Measurements from ENCODE around the gene USP10. TPM values are rescaled to one million over a fixed set of nuclear protein-coding genes. Genes with fewer than 3 reads are reported as not detected.

Gene USP10
- total RNA-seq, 2 donors from 2014 or later, result 148 to 149 TPM

DNA sequence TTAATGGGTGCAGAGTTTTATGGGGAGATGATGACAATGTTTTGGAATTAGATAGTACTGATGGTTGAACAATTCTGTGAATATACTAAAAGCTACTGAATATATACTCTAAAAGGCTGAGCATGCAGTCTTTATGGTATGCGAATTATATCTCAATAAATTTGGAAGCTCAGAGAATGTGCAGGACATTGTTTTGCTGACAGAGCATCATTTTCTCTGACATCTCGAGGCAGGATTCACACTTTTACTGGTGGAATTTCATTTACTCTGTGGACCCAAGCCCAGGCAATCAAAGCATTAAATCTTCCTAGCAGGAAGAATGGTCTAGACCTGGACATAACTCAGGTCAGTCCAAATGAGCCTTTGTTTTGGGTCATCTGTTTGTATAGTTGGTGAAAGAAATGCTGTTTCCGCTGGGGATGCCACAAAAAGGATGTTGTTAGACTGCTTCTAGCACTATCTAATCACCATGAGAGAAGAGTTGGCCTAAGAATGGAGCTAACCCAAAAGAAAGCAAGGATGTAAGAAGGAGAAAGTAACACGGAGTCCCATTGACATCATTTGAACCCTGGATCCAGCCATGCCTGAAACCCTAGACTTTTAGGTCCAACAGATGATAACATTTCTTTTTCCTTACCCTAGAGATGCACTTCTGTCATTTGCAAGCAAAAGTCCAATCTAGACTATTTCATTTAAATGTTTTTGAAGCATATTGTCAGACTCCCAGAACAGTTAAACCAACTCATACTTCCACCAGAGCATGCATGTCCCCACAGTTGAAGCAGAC, 18.8 kb upstream of the USP10 start:
- WGBS, 2 experiments (ENCODE audit: insufficient coverage in 1 of 2, insufficient read length in 1 of 2), result 85 to 100% methylated on average over 3 to 4 of the region's 4 CpGs
- no peaks in the 10 kb centered on the region for H3K36me3 Mint-ChIP-seq (ENCODE audit: low read depth)
- H3K4me3 Mint-ChIP-seq, result no peak overlapping the region
- no peak for DNase-seq
- Histone ChIP-seq H3K4me3 (ENCODE audit: low read length) (no peak overlapping the region), H3K36me3 (ENCODE audit: control insufficient read depth, insufficient read depth, low read length) (no peaks in the 10 kb centered on the region), H3K27ac (ENCODE audit: low read depth, low read length) (no peak overlapping the region), H3K9me3 (ENCODE audit: control insufficient read depth, low read length) (no peaks in the 10 kb centered on the region), H3K4me1 (ENCODE audit: control insufficient read depth, insufficient read depth, low read length) (peaks cover 8% of the 10 kb centered on the region), H3K9ac (ENCODE audit: extremely low read depth, low read length, poor library complexity, severe bottlenecking) (no peak overlapping the region), H3K27me3 (ENCODE audit: control insufficient read depth, insufficient read depth, low read length, poor library complexity, severe bottlenecking) (no peaks in the 10 kb centered on the region)
- TF ChIP-seq, protein P1, sequence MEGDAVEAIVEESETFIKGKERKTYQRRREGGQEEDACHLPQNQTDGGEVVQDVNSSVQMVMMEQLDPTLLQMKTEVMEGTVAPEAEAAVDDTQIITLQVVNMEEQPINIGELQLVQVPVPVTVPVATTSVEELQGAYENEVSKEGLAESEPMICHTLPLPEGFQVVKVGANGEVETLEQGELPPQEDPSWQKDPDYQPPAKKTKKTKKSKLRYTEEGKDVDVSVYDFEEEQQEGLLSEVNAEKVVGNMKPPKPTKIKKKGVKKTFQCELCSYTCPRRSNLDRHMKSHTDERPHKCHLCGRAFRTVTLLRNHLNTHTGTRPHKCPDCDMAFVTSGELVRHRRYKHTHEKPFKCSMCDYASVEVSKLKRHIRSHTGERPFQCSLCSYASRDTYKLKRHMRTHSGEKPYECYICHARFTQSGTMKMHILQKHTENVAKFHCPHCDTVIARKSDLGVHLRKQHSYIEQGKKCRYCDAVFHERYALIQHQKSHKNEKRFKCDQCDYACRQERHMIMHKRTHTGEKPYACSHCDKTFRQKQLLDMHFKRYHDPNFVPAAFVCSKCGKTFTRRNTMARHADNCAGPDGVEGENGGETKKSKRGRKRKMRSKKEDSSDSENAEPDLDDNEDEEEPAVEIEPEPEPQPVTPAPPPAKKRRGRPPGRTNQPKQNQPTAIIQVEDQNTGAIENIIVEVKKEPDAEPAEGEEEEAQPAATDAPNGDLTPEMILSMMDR (conservative IDR thresholded peaks at IDR 0.05), result no peak
- H3K27ac Mint-ChIP-seq, result no peak overlapping the region
- H3K9me3 Mint-ChIP-seq, result no peaks in the 10 kb centered on the region
- peaks cover 15% of the 10 kb centered on the region for H3K4me1 Mint-ChIP-seq
- no peaks in the 10 kb centered on the region for H3K27me3 Mint-ChIP-seq (ENCODE audit: insufficient read depth)

DNA sequence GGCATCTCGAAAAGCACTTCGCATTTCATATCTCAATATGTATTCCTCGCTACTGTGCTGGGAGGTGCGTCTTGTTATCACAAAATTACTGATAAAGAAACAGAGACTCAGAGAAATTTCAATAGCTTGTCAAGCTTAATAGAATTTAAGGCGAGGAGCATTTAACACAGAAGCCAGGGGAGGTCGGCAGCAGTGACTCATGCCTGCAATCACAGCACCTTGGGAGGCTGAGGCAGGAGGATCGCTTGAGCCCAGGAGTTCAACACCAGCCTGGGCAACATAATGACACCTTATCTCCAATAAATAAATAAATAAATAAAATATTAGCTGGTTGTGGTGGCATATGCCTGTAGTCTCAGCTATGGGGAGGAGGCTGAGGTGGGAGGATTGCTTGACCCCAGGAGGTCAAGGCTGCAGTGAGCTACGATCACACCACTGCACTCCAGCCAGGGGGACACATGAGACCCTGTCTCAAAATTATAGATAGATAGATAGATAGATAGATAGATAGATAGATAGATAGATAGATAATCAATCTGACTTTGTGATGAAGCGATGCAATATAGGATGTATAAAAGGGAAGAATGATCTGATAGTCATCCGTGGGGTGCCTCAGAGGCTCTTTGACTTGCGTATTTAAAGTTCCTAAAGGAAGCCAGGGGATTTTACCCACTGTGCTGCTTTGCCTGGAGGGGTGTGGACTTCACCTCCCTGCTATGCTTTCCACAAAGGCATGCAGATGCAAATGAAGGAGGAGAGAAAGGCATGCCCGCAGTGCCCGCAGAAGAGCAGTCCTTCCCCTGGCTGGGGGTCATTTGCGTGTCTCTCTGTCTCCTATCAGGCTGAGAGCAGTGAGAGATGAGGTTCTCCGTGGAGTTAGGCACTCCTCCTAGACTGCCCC, 15.9 kb upstream of the USP10 start:
- Histone ChIP-seq H3K9ac (ENCODE audit: extremely low read depth, low read length, poor library complexity, severe bottlenecking) (no peak overlapping the region), H3K4me3 (ENCODE audit: low read length) (no peak overlapping the region), H3K27ac (ENCODE audit: low read depth, low read length) (no peak overlapping the region), H3K27me3 (ENCODE audit: control insufficient read depth, insufficient read depth, low read length, poor library complexity, severe bottlenecking) (no peaks in the 10 kb centered on the region), H3K4me1 (ENCODE audit: control insufficient read depth, insufficient read depth, low read length) (no peaks in the 10 kb centered on the region), H3K36me3 (ENCODE audit: control insufficient read depth, insufficient read depth, low read length) (no peaks in the 10 kb centered on the region), H3K9me3 (ENCODE audit: control insufficient read depth, low read length) (peaks cover 8% of the 10 kb centered on the region)
- DNase-seq, result peak; percentile 82
- TF ChIP-seq, protein P1 (conservative IDR thresholded peaks at IDR 0.05), result no peak
- WGBS, 2 experiments (ENCODE audit: insufficient coverage in 1 of 2, insufficient read length in 1 of 2), result 46 to 51% methylated on average over 10 to 15 of the region's 15 CpGs
- Mint-ChIP-seq H3K27me3 (ENCODE audit: insufficient read depth) (no peaks in the 10 kb centered on the region), H3K4me1 (peaks cover 5% of the 10 kb centered on the region), H3K36me3 (ENCODE audit: low read depth) (no peaks in the 10 kb centered on the region), H3K4me3 (no peak overlapping the region), H3K9me3 (peaks cover 9% of the 10 kb centered on the region), H3K27ac (peak overlapping the region; percentile 41)

DNA sequence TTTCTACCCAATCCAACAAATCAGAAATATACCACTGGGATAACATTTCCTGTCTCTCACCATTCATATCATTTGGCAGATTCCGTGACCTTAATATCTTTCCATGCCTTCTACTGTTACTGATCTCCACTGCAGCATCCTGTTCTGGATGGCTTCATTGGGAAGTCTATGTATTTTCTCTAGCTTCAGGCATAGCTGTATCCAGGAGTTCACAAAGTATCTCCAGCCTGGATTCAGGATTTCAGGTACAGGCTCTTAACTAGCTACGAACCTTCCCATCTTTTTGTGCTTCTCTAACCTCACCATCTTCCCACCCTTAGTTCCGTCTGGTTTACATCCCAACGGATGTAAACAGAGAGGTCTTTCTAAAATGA, 15.2 kb upstream of the USP10 start:
- H3K27ac Mint-ChIP-seq, result peak overlapping the region; percentile 41
- TF ChIP-seq, protein P1 (conservative IDR thresholded peaks at IDR 0.05), result no peak

More for the DNA sequence above, 15.2 kb upstream of the USP10 start:
- Mint-ChIP-seq H3K27me3 (ENCODE audit: insufficient read depth) (no peaks in the 10 kb centered on the region), H3K4me1 (peaks cover 5% of the 10 kb centered on the region), H3K36me3 (ENCODE audit: low read depth) (no peaks in the 10 kb centered on the region), H3K9me3 (peaks cover 11% of the 10 kb centered on the region), H3K4me3 (no peak overlapping the region)
- H3K27ac ChIP-seq (ENCODE audit: low read depth, low read length), result no peak overlapping the region
- no peak overlapping the region for H3K4me3 ChIP-seq (ENCODE audit: low read length)
- H3K9me3 ChIP-seq (ENCODE audit: control insufficient read depth, low read length), result peaks cover 8% of the 10 kb centered on the region
- no peaks in the 10 kb centered on the region for H3K36me3 ChIP-seq (ENCODE audit: control insufficient read depth, insufficient read depth, low read length)
- no peak for DNase-seq
- H3K4me1 ChIP-seq (ENCODE audit: control insufficient read depth, insufficient read depth, low read length), result no peaks in the 10 kb centered on the region
- no peak overlapping the region for H3K9ac ChIP-seq (ENCODE audit: extremely low read depth, low read length, poor library complexity, severe bottlenecking)
- H3K27me3 ChIP-seq (ENCODE audit: control insufficient read depth, insufficient read depth, low read length, poor library complexity, severe bottlenecking), result no peaks in the 10 kb centered on the region
- 94% methylated on average over 4 of the region's 4 CpGs for WGBS, 2 experiments (ENCODE audit: insufficient coverage in 1 of 2, insufficient read length in 1 of 2)
